Sigmoid colon (tissue), 3 donors: Measurements from ENCODE around the gene ING5.

Source experiments
- CTCF ChIP-seq, 4 experiments: fragments of 450-650 bp in 3 of 4; fragments of 200-600 bp in 1 of 4; IDR thresholded peaks; one replicate each; pipeline ENCODE4 v1.5.1; 2016 to 2019; ENCODE audit warnings: antibody characterized with exemption in 4 of 4, mild to moderate bottlenecking in 3 of 4, moderate library complexity in 2 of 4
- POLR2A ChIP-seq, 2 donors: fragments of 450-650 bp; IDR thresholded peaks; one replicate each; pipeline ENCODE4 v1.6.1; 2016; ENCODE audit warnings: antibody characterized with exemption in 2 of 2, mild to moderate bottlenecking in 2 of 2, moderate library complexity in 2 of 2

GRCh38 chr2:241668354-241668753 is 33.5 kb upstream of the ING5 start:
- TF ChIP-seq CTCF (IDR thresholded peaks at IDR 0.05) (no peak), POLR2A (IDR thresholded peaks at IDR 0.05) (no peak)
